Uterus (tissue), 4 donors: ENCODE results near the gene RPL10A. TPM values are rescaled to one million over a fixed set of nuclear protein-coding genes. Genes with fewer than 3 reads are reported as not detected.
"Not testable (repeated sequence)": the region's sequence is repeated elsewhere in the genome, so short reads cannot be mapped to it uniquely, and the experiment has no call there.

Source experiments
- DNase-seq, 2 donors: peaks; one replicate each; pipeline ENCODE4 v3.0.0-alpha.2; 2019 to 2020
- H3K27ac ChIP-seq, 2 donors: fragments of 200-600 bp; sonication (generic); 1 replicate in 1 of 2; 2 replicates in 1 of 2; pipeline ENCODE4 v1.5.1; 2016 to 2018
- H3K27me3 ChIP-seq, 2 donors: fragments of 200-600 bp; sonication (generic); one replicate each; pipeline ENCODE4 v1.5.1; 2018 to 2019; ENCODE audit warnings: control low read depth in 1 of 2
- H3K36me3 ChIP-seq, 2 donors: fragments of 200-600 bp; sonication (generic); one replicate each; pipeline ENCODE4 v1.5.1; 2019; ENCODE audit warnings: control low read depth in 1 of 2
- H3K4me1 ChIP-seq, 2 donors: fragments of 200-600 bp; sonication (generic); one replicate each; pipeline ENCODE4 v1.5.1; 2018 to 2019; ENCODE audit warnings: control low read depth in 1 of 2
- H3K4me3 ChIP-seq, 2 donors: fragments of 200-600 bp; sonication (generic); 1 replicate in 1 of 2; 2 replicates in 1 of 2; pipeline ENCODE4 v1.5.1; 2018 to 2019; ENCODE audit warnings: mild to moderate bottlenecking in 1 of 2
- H3K9me3 ChIP-seq, 2 donors: fragments of 200-600 bp; sonication (generic); one replicate each; pipeline ENCODE4 v1.5.1; 2019; ENCODE audit warnings: control low read depth in 1 of 2
- CTCF ChIP-seq, 4 experiments: fragments of 200-600 bp in 2 of 4; fragments of 450-650 bp in 2 of 4; sonication (generic) in 2 of 4; IDR thresholded peaks; one replicate each; pipeline ENCODE4 v1.5.1; 2016 to 2019; ENCODE audit warnings: antibody characterized with exemption in 4 of 4, mild to moderate bottlenecking in 2 of 4, moderate library complexity in 1 of 4
- POLR2A ChIP-seq, 2 donors: fragments of 450-650 bp; IDR thresholded peaks; one replicate each; pipeline ENCODE4 v1.6.1; 2016; ENCODE audit warnings: antibody characterized with exemption in 2 of 2, mild to moderate bottlenecking in 1 of 2, moderate library complexity in 1 of 2
- intact Hi-C: fragments of 100-400 bp; cut with DNase I; formaldehyde crosslinking; loops from one replicate; pipeline ENCODE4 v1.15.1; 2023; ENCODE audit warnings: low total_unique reads
- total RNA-seq, 4 donors: library from RNA; depleted of rRNA in 3 of 4; stranded (reverse); fragments of >200 nt in 3 of 4; gene quantifications; one replicate each; pipeline versions ENCODE4 v1.1.0 to v1.2.4, GENCODE V29; 2014 to 2023
- donor health status: DM: yes; HTN: yes; CAD: no.

Gene RPL10A
- total RNA-seq, 4 donors from 2014 or later = 1,557 to 4,762 (median 2,904) TPM

GRCh38 chr6:35427435-35427834 lies 40.8 kb upstream of the RPL10A start:
- Histone ChIP-seq H3K4me3 (no peak overlapping the region), H3K27ac (no peak overlapping the region), H3K27me3 (no peaks in the 10 kb centered on the region), H3K9me3 (no peaks in the 10 kb centered on the region), H3K4me1 (no peaks in the 10 kb centered on the region), H3K36me3 (no peaks in the 10 kb centered on the region)
- intact Hi-C loops = no loop called here
- TF ChIP-seq POLR2A (IDR thresholded peaks at IDR 0.05) (no peak), CTCF (IDR thresholded peaks at IDR 0.05) (no peak)
- DNase-seq = no peak

GRCh38 chr6:35427851-35428321 lies 40.3 kb upstream of the RPL10A start:
- intact Hi-C loops = no loop called here
- H3K4me3 ChIP-seq = no peak overlapping the region
- TF ChIP-seq POLR2A (IDR thresholded peaks at IDR 0.05) (no peak), CTCF (IDR thresholded peaks at IDR 0.05) (no peak)
- DNase-seq = no peak
- H3K27ac ChIP-seq = no peak overlapping the region
- no peaks in the 10 kb centered on the region for H3K4me1 ChIP-seq
- no peaks in the 10 kb centered on the region for H3K36me3 ChIP-seq
- no peaks in the 10 kb centered on the region for H3K27me3 ChIP-seq
- H3K9me3 ChIP-seq = no peaks in the 10 kb centered on the region

GRCh38 chr6:35428421-35429149 lies 39.6 kb upstream of the RPL10A start:
- TF ChIP-seq CTCF (IDR thresholded peaks at IDR 0.05) = no peak
- TF ChIP-seq POLR2A (IDR thresholded peaks at IDR 0.05) = no peak
- H3K27ac ChIP-seq = no peak overlapping the region
- no peaks in the 10 kb centered on the region for H3K9me3 ChIP-seq
- DNase-seq = no peak
- intact Hi-C loops = no loop called here
- H3K4me3 ChIP-seq = no peak overlapping the region
- H3K4me1 ChIP-seq = no peaks in the 10 kb centered on the region
- no peaks in the 10 kb centered on the region for H3K36me3 ChIP-seq
- no peaks in the 10 kb centered on the region for H3K27me3 ChIP-seq

GRCh38 chr6:35429463-35429862 lies 38.7 kb upstream of the RPL10A start:
- Histone ChIP-seq H3K9me3 (no peaks in the 10 kb centered on the region), H3K4me3 (no peak overlapping the region), H3K36me3 (no peaks in the 10 kb centered on the region), H3K27me3 (no peaks in the 10 kb centered on the region), H3K4me1 (no peaks in the 10 kb centered on the region), H3K27ac (no peak overlapping the region)
- TF ChIP-seq POLR2A (IDR thresholded peaks at IDR 0.05) (no peak), CTCF (IDR thresholded peaks at IDR 0.05) (no peak)
- DNase-seq = no peak
- intact Hi-C loops = no loop called here

- no peak for TF ChIP-seq POLR2A (IDR thresholded peaks at IDR 0.05)
- TF ChIP-seq CTCF (IDR thresholded peaks at IDR 0.05) = no peak
- H3K4me3 ChIP-seq = no peak overlapping the region
- H3K27ac ChIP-seq = no peak overlapping the region
- intact Hi-C loops = no loop called here
- H3K36me3 ChIP-seq = no peaks in the 10 kb centered on the region
- no peaks in the 10 kb centered on the region for H3K27me3 ChIP-seq
- H3K4me1 ChIP-seq = no peaks in the 10 kb centered on the region
- DNase-seq = no peak
- no peaks in the 10 kb centered on the region for H3K9me3 ChIP-seq
Measured at GRCh38 chr6:35432291-35432690, 35.9 kb upstream of the RPL10A start.

GRCh38 chr6:35432702-35433101 lies 35.5 kb upstream of the RPL10A start:
- H3K4me1 ChIP-seq, H3K27ac ChIP-seq, H3K9me3 ChIP-seq, intact Hi-C loops, H3K36me3 ChIP-seq, DNase-seq, H3K4me3 ChIP-seq, H3K27me3 ChIP-seq: not testable (repeated sequence)
